HEK293T (cell line): ENCODE results near the gene VAV1.

Source experiments
- ARNT ChIP-seq: fragments of 450-650 bp; IDR thresholded peaks from 2 replicates; pipeline ENCODE4 v1.6.1; 2017; ENCODE audit warnings: mild to moderate bottlenecking
- BHLHE40 ChIP-seq: fragments of 450-650 bp; IDR thresholded peaks from 2 replicates; pipeline ENCODE4 v1.6.1; 2016; ENCODE audit warnings: mild to moderate bottlenecking, moderate library complexity, borderline replicate concordance
- CTBP1 ChIP-seq: fragments of 450-650 bp; IDR thresholded peaks from 2 replicates; pipeline ENCODE4 v1.6.1; 2016; ENCODE audit warnings: borderline replicate concordance
- ELF4 ChIP-seq: fragments of 450-650 bp; IDR thresholded peaks from 2 replicates; pipeline ENCODE4 v1.6.1; 2017; ENCODE audit warnings: antibody characterized with exemption
- PKNOX1 ChIP-seq: fragments of 450-650 bp; IDR thresholded peaks from 2 replicates; pipeline ENCODE4 v1.6.1; 2016
- SP1 ChIP-seq: fragments of 450-650 bp; IDR thresholded peaks from 2 replicates; pipeline ENCODE4 v1.6.1; 2017
- TARDBP ChIP-seq: fragments of 450-650 bp; IDR thresholded peaks from 2 replicates; pipeline ENCODE4 v1.6.1; 2016

GRCh38 chr19:6834433-6834832 lies 61.9 kb downstream of the VAV1 start:
- TF ChIP-seq SP1 (no peak), BHLHE40 (no peak), ARNT (no peak), CTBP1 (no peak), ELF4 (no peak), TARDBP (no peak), PKNOX1 (no peak)
